Pancreas (tissue), 10 donors: Measurements from ENCODE around the gene CLCN1. TPM values are rescaled to one million over a fixed set of nuclear protein-coding genes. Genes with fewer than 3 reads are reported as not detected.
A peak's percentile ranks its signal among the peaks of the same experiment; 100 is the strongest.

ENCODE experiments used
- ATAC-seq, 4 donors: fragments of 200-7000 bp; cut with Tn5 transposase; one replicate each; pipeline versions ENCODE4 v1.8.0 to v1.9.1; 2020; ENCODE audit warnings: mild to moderate bottlenecking in 4 of 4, moderate library complexity in 4 of 4
- DNase-seq, 6 donors: peaks; one replicate each; pipeline ENCODE4 v3.0.0-alpha.2; 2020
- FAIRE-seq: peaks from 2 replicates; lab custom pipeline; 2012; peaks lifted over from hg19 to GRCh38; lab: Jason Lieb, UNC
- H3K27ac ChIP-seq, 4 donors: fragments of 200-600 bp; sonication (generic); 1 replicate in 3 of 4; 2 replicates in 1 of 4; pipeline versions ENCODE4 v1.5.0 to v1.8.0; 2020
- H3K27me3 ChIP-seq, 4 donors: fragments of 200-600 bp; one replicate each; pipeline ENCODE4 v1.8.0; 2021
- H3K36me3 ChIP-seq, 3 donors: fragments of 200-600 bp; sonication (generic) in 1 of 3; one replicate each; pipeline versions ENCODE4 v1.5.0 to v1.8.0; 2020 to 2021
- H3K4me1 ChIP-seq, 3 donors: fragments of 200-600 bp; one replicate each; pipeline ENCODE4 v1.8.0; 2021
- H3K4me3 ChIP-seq, 4 donors: fragments of 200-600 bp; sonication (generic) in 2 of 4; one replicate each; pipeline versions ENCODE4 v1.5.0 to v1.8.0; 2020 to 2021
- H3K9me3 ChIP-seq, 4 donors: fragments of 200-600 bp; one replicate each; pipeline ENCODE4 v1.8.0; 2021
- WGBS, 2 donors: extraction: QIAGEN DNeasy Blood & Tissue Kit; methylation state at CpG; one replicate each; pipeline ENCODE4 v1.1.7; 2013; 5-methylcytosine and 5-hydroxymethylcytosine counted together
- intact Hi-C, 3 donors: fragments of 100-400 bp; cut with DNase I; formaldehyde crosslinking; loops; one replicate each; pipeline versions ENCODE4 v1.11.1 to v1.14.2; 2022
- polyA plus RNA-seq, 2 donors: library from polyadenylated mRNA; stranded (reverse); fragments of 200-250 nt; gene quantifications; one replicate each; pipeline ENCODE4 v1.2.3, GENCODE V29; 2013
- total RNA-seq, 6 donors: library from RNA; stranded (reverse); fragmentation: NEBNext Ultra II Directional in 4 of 6; extraction: Animal tissue kit (Norgen Biotek cat#: 25700) in 4 of 6; gene quantifications; one replicate each; pipeline versions ENCODE4 v1.2.1 to v1.2.4, GENCODE V29; 2021 to 2023
- TF ChIP-seq, protein P1 (sequence below), 4 donors: fragments of 200-600 bp; sonication (generic) in 3 of 4; IDR thresholded peaks; one replicate each; pipeline versions ENCODE4 v1.5.0 to v1.8.0; 2021; ENCODE audit warnings: antibody characterized with exemption in 4 of 4
- donor health status: healthy with polysubstance abuse.
- donor health status: DM: no; HTN: no; CAD: no; lungs with moderate emphysema.
- donor health status: DM: no; HTN: no; CAD: no.
- donor health status: control.
- donor health status: control.
- donor health status: Bipolar disorder and iron deficiency.
- donor health status: DM: yes; HTN: yes; CAD: no.
- donor health status: DM: no; HTN: no; CAD: no.
- donor health status: DM: no; HTN: no; CAD: no.
- donor health status: DM: yes; HTN: yes; CAD: no.

CLCN1 gene
- total and polyA plus RNA-seq, 8 donors: 0.05 to 0.06 TPM; not detected in 6

DNA sequence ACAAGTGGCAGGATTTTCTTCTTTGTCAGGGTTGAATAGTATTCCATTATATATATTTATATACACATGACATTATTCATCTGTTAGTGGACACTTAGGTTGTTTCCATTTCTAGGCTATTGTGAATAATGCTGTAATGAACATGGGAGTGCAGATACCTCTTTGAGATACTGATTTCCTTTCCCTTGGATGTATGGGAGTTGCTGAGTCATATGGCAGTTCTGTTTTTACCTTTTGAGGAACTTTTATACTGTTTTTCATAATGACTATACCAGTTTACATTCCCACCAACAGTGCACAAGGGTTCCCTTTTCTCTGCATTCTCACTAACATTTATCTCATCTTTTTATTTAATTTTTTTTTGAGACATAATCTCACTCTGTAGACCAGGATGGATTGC is 1.8 kb upstream of the CLCN1 start:
- H3K36me3 ChIP-seq: no peaks in the 10 kb centered on the region
- TF ChIP-seq, protein P1, sequence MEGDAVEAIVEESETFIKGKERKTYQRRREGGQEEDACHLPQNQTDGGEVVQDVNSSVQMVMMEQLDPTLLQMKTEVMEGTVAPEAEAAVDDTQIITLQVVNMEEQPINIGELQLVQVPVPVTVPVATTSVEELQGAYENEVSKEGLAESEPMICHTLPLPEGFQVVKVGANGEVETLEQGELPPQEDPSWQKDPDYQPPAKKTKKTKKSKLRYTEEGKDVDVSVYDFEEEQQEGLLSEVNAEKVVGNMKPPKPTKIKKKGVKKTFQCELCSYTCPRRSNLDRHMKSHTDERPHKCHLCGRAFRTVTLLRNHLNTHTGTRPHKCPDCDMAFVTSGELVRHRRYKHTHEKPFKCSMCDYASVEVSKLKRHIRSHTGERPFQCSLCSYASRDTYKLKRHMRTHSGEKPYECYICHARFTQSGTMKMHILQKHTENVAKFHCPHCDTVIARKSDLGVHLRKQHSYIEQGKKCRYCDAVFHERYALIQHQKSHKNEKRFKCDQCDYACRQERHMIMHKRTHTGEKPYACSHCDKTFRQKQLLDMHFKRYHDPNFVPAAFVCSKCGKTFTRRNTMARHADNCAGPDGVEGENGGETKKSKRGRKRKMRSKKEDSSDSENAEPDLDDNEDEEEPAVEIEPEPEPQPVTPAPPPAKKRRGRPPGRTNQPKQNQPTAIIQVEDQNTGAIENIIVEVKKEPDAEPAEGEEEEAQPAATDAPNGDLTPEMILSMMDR (IDR thresholded peaks at IDR 0.05): no peak
- no peaks in the 10 kb centered on the region for H3K9me3 ChIP-seq
- intact Hi-C loops: no loop called here
- H3K27me3 ChIP-seq: no peaks in the 10 kb centered on the region
- no peak for FAIRE-seq
- DNase-seq: no peak
- no peak overlapping the region for H3K27ac ChIP-seq
- no peak overlapping the region for H3K4me3 ChIP-seq
- H3K4me1 ChIP-seq: no peaks in the 10 kb centered on the region
- no peak for ATAC-seq

DNA sequence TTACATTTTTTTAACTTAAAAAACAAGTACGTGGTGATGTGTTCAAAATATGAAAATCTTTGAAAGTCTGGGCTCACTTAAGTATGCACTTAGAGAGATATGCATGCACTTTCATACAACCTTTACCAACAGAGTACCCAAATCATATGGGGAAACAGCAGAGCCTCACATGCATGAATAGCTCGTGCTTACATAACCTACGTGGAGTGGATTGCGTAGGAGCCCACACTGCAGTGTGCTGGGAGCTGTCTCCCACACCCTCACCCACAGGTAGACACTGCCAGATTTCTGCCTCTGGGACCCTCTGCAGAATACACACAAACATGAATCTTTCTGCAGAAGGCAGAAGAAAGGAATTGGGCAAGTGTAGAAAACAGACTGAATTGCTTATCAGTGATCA is 581 bp downstream of the CLCN1 start:
- no peaks in the 10 kb centered on the region for H3K4me1 ChIP-seq
- DNase-seq: no peak
- TF ChIP-seq, protein P1 (IDR thresholded peaks at IDR 0.05): no peak
- FAIRE-seq: no peak
- no peak for ATAC-seq
- no peaks in the 10 kb centered on the region for H3K9me3 ChIP-seq
- no peak overlapping the region for H3K27ac ChIP-seq
- H3K36me3 ChIP-seq: no peaks in the 10 kb centered on the region
- H3K27me3 ChIP-seq: no peaks in the 10 kb centered on the region
- no peak overlapping the region for H3K4me3 ChIP-seq
- WGBS, 2 donors: 73% methylated on average over 4 of the region's 4 CpGs
- intact Hi-C loops: no loop called here

DNA sequence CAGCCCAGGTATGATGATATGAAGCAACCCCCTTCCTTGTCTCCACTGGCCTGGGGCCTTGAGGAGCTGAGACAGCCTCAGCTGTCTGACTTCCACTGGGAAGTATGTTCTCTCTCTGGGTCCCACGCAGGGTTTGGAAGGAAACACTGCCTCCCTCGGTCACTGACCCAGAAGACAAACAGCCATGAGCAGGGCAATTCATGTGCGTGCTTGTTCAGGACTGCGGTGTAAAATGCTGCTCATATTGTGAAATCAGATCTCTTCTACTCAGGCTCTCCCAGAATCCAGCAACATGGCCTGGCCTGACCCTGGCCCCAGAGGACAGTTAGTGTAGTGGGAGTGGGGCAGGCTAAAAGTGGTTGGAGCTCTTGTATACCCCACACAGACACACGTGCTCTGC is 2.8 kb downstream of the CLCN1 start:
- FAIRE-seq: no peak
- WGBS, 2 donors: 71 to 79% methylated on average over 5 of the region's 5 CpGs
- intact Hi-C loops: no loop called here

DNA sequence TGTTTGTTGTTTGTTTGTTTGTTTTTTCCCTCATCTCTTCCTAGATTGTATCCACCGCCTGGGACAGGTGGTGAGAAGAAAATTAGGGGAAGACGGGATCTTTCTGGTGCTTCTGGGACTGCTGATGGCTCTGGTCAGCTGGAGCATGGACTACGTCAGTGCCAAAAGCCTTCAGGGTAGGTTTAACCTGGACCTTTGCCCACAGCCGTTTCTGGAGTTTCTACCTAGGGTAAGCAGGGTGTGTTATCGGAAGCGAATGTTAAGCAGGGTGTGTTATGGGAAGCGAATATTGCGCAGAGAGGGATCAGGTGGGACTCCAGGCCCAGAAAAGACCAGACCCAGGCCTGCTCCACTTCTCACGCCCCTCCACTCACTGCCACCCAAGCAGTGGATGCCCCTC is 4.7 kb downstream of the CLCN1 start:
- no peak for DNase-seq
- Histone ChIP-seq H3K9me3 (no peaks in the 10 kb centered on the region), H3K27me3 (no peaks in the 10 kb centered on the region), H3K4me1 (no peaks in the 10 kb centered on the region), H3K4me3 (no peak overlapping the region), H3K36me3 (no peaks in the 10 kb centered on the region), H3K27ac (no peak overlapping the region)
- TF ChIP-seq, protein P1 (IDR thresholded peaks at IDR 0.05): no peak
- FAIRE-seq: no peak
- intact Hi-C loops: no loop called here
- WGBS, 2 donors: 56 to 60% methylated on average over 9 of the region's 9 CpGs
- no peak for ATAC-seq

More for the DNA sequence above, 2.8 kb downstream of the CLCN1 start:
- Histone ChIP-seq H3K9me3 (no peaks in the 10 kb centered on the region), H3K27me3 (no peaks in the 10 kb centered on the region), H3K4me3 (no peak overlapping the region), H3K4me1 (no peaks in the 10 kb centered on the region), H3K27ac (no peak overlapping the region), H3K36me3 (no peaks in the 10 kb centered on the region)
- TF ChIP-seq, protein P1 (IDR thresholded peaks at IDR 0.05): no peak
- peak in 3 of 4 donors; percentile 41 to 60 (median 41) for ATAC-seq
- no peak for DNase-seq

DNA sequence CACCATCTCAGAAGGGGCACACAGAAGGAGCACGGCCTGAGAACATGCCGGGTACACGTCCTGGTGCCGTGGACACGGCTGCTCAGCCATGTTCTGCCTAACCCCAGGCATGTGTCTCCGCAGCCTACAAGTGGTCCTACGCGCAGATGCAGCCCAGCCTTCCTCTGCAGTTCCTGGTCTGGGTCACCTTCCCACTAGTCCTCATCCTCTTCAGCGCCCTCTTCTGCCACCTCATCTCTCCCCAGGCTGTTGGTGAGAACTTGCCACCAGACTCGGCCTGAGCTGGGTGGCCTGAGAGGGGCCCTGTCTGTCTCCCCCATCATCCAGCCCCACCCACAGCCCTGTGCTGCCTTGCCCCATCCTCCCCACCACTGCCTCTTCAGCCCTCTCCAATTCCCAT is 5.3 kb downstream of the CLCN1 start:
- ATAC-seq (no peak), DNase-seq (no peak), FAIRE-seq (no peak)
- Histone ChIP-seq H3K4me1 (no peaks in the 10 kb centered on the region), H3K4me3 (no peak overlapping the region), H3K27me3 (no peaks in the 10 kb centered on the region), H3K36me3 (no peaks in the 10 kb centered on the region), H3K9me3 (no peaks in the 10 kb centered on the region), H3K27ac (no peak overlapping the region)
- TF ChIP-seq, protein P1 (IDR thresholded peaks at IDR 0.05): no peak
- intact Hi-C loops: no loop called here
- 89 to 96% methylated on average over 10 of the region's 10 CpGs for WGBS, 2 donors
